ENCODE measurements around the gene ALK.
"Not testable (repeated sequence)": the region's sequence is repeated elsewhere in the genome, so short reads cannot be mapped to it uniquely, and the experiment has no call there.

ALK gene

DNA sequence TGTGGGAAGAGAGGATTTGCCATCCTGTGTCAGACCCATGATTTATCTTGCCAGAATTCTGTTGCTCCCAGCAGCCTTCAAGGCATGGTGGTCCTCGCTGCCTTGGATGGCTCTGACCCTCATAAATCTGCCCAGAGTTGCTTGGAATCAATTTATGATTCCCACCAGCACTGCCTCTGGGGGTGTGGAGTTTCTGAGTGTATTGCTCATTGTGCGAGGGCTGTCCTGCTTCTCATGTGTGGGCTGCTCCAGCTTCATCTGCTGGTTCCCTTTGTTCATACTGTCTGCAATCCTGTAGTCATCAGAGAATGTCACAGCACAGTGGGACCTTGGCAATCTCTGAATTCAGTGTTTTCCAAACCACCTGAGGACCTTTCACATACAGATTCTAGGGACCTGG, 666.4 kb downstream of the ALK start:
- DNase-seq: no peak

DNA sequence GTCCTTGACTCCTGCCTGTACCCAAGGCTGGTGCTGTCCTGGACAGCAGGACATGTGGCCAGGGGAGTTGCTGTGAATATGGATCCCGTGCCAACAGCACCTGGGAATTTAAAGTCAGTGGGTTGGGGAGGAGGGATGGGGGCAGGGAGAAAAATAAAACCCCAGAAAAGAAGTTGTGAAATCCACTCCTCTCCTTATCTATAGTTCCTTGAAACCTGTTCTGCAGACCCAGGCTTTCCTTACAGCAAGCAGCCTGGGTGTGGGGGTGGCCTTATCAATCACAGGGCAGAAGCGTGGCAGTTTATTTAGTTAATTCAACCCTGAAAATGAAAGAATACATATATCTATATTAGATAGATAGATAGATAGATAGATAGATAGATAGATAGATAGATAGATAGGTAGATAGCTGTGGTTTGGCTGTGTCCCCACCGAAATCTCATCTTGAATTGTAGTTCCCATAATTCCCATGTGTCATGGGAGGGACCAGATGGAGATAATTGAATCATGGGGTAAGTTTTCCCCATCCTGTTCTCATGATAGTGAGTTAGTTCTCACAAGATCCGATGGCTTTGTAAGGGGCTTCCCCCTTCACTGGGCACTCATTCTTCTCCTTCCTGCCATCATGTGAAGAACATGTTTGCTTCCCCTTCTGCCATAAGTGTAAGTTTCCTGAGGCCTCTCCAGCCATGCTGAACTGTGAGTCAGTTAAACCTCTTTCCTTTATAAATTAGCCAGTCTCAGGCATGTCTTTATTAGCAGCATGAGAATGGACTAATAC, 667.7 kb downstream of the ALK start:
- DNase-seq: not testable (repeated sequence)

DNA sequence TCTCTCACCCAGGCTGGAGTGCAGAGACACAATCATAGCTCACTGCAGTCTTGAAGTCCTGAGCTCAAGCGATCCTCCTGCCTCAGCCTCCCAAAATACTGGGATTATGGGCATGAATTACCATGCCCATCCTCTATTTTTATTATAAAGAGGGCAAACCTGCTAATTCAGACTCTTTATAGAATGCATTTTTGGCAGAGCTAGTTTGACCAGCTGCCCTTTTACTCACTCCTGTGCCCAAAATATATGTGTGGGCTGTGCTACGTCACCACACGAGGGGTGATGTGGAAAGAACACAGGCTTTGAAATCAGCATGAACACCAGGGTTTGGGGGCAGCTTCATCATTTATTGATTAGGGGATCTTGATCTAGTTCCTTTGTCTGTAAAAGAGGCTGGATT, 668.4 kb downstream of the ALK start:
- no peak for DNase-seq

DNA sequence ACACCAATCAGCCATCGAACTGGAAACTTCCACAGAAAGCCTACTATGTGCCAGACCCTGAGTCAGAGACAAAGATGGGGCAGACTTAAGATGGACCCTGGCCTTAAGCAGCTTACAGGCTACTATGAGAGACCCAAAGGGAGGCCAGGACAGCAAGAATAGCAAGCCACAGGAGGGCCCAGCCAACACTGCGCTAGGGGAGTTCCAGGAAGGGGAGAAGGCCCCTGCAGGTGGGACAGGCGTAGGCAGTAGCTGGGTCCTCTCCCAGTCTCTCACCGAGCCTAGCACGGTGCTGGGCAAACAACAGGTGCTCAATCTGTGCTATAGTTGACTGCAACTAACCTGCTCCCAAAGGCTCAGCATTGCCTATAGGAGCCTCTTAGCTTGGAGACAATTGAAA, 670.0 kb downstream of the ALK start:
- no peak for DNase-seq

GRCh38 chr2:29250977-29251376, 670.4 kb downstream of the ALK start:
- DNase-seq: no peak

DNA sequence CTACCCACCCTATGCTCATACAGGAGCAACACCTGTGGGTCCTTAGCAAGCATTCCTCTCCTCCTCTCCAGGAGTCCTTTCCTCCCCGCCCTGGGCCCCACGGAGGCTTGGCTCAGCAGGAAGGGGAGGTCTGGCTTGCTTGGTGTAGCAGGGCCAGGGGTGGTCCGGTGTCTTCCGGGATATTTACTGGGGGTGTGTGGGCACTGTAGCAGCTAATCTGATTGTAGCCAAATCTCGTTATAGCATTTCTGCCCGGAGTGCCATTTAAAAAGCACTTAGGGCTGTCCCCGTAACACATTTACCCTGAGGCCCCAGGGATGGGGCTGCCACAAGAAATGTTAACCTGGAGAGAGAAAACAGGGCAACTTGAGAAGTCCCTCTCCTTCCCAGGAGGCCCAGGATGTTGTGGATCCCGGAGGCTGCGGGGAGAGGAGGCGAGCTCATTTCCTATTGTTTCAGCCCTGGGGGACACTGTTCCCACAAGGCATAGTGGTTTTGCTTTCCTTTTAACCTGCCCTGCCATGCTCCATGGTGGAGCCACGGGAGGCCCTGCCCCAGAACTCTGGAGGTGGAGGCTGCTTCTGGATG, 671.6 kb downstream of the ALK start:
- no peak for DNase-seq

GRCh38 chr2:29247336-29247914, 674.0 kb downstream of the ALK start:
- DNase-seq: no peak

DNA sequence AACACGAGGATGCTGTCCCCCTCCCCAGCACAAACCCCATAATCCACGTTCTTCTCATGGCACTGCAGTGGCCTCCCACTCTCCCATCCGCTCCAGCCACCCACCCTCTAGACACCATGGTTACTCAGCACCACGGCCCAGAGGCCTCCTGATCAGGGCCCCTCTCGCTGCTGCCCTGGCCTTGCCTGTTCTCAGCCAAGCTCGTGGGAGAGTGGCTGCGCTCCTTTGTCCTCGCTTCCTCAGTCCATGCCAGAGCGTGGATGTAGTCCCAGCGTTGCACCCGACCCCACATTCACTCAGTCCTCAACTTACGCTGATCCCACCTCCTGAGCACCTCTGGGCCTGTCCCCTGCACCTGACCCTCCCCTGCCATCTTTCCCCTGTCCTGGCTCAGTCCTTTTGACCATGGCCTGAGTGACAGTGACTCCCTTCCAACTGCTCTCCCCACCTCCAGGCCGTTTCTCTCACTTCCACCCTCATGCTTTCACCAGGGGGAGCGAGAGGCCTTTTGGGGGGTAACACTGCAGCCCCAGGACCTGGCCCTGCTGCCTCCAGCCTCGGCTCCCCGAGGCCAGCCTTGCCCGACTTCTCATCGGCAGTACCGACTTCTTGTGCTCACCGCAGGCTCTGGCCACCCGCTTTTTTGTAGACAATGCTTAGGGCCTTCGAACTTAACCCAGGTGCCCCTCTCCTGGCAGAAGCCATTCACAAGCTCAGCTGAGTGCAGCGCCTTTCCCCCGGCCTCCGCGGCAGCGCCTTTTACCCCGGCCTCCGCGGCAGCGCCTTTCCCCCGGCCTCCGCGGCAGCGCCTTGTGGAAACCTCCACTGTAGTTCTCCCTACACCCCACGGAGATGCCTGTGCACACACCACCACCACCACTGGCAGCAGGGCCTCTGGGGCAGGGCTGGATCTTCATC, 674.7 kb downstream of the ALK start:
- no peak for DNase-seq

DNA sequence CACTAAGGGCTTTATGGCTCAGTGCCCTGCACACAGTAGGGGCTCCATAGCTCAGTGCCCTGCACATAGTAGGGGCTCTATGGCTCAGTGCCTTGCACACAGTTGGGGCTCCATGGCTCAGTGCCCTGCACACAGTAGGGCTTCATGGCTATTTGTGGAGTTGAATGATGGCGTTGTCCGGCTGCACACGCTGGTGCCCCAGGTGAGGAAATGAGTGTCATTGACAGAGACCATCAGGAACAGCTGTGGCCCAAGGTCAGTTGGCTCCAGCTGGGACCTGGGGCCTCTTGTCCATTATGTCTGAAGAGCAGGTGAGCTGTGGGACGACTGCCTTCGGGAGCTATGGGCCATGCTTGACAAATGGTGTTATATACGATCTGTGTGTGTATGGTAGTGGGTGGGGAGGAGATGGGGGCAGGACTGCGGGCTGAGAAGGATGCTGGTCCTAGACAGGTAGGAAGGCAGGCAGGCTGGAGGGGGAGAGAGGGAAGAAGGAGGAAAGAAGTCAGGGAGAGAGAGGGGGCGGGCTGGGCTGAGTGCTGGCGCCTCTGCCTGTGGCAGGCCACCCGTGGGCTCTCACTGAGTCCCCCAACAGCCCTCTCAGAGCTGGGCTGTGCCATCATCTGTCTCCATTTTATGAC, 675.5 kb downstream of the ALK start:
- no peak for DNase-seq

DNA sequence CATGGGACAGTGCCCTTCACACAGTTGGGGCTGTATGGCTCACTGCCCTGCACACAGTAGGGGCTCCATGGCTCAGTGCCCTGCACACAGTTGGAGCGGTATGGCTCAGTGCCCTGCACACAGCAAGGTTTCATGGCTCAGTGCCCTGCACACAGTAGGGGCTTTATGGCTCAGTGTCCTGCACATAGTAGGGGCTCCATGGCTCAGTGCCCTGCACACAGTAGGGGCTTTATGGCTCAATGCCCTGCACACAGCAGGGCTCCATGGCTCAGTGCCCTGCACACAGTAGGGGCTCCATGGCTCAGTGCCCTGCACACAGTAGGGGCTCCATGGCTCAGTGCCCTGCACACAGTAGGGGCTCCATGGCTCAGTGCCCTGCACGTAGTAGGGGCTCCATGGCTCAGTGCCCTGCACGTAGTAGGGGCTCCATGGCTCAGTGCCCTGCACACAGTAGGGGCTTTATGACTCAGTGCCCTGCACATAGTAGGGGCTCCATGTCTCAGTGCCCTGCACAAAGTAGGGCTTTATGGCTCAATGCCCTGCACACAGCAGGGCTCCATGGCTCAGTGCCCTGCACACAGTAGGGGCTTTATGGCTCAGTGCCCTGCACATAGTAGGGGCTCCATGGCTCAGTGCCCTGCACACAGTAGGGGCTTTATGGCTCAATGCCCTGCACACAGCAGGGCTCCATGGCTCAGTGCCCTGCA, 676.2 kb downstream of the ALK start:
- DNase-seq: not testable (repeated sequence)

- no peak for DNase-seq
Observed at GRCh38 chr2:29242621-29243375, 678.6 kb downstream of the ALK start.

GRCh38 chr2:29241955-29242565, 679.3 kb downstream of the ALK start:
- no peak for DNase-seq

DNA sequence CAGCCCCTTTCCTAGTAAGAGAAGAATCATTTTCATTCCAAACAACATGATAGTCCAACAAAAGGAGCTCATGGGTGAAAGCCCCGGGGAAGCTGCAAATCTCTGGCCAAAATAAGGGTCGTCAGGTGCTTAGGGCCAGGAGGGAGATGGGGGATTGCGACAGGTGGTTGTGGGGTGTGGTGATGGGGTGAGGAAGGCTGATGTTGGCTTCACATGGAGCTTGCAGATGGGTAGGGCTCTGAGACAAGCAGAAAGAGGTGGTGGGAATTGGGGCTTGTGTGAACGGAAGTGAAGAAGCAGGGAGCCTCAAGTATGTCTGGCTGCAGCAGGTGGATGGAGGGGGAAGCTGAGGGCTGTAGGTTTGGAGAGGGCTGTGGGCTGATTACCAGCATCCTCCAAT, 680.0 kb downstream of the ALK start:
- no peak for DNase-seq

DNA sequence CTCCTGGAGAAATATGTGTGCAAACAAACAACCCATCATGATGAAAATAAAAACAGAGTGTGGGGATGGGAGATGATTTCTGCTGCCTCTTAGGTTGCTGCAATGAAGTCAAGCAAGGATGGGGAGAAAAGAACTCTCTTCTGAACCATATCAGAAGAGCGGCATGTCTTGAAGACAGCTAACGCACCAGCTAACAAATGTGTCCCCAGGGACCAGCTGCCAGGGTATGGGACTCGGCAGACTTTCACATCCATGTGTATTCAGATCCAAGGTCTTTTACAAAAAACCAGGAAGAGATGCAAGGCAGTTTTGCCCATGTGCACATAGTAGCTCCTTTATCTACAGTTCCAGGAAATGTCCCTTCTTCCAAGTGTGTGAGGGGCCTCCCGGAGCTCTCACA, 680.8 kb downstream of the ALK start:
- peak; percentile 26 for DNase-seq

GRCh38 chr2:29239209-29239960, 682.0 kb downstream of the ALK start:
- no peak for DNase-seq

GRCh38 chr2:29238497-29238896, 682.9 kb downstream of the ALK start:
- DNase-seq: peak; percentile 8

DNA sequence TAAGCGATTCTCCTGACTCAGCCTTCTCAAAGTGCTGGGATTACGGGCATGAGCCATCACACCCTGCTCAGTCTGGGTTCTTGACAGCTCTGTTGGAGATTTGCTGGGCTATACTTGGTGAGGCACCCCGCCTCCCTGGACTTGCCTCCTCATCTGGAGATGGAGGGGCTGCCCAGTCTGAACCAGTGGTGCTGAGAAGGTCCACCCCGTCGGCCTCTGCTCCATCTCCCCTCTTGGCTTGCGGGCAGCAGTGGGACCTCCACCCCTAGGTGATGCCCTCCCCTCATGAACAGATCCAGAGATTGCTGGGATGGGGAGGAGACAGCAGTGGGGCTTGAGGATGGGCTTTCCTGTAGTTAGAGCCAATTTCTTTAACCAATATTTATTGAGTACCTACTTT, 685.3 kb downstream of the ALK start:
- DNase-seq: no peak

- no peak for DNase-seq
Observed at GRCh38 chr2:29235411-29235810, 686.0 kb downstream of the ALK start.

DNA sequence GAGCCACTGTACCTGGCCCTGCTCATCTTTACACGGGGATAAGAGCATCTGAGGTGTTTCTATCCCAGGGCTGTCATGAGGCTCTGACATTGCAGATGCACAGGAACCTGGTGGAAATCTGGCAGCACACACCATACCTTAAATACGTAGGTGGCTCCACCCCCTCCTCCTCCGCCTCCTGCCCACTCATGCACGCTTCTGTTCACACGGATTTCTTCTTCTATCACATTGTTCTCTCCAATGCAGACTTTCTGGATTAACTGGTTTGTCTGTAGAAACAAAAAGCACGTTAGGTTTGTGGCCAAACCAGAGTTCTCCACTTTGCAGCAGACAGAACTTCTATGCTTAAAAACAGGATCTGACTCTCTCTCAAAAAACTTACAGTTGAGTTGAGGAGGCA, 688.0 kb downstream of the ALK start:
- no peak for DNase-seq

- no peak for DNase-seq
Observed at GRCh38 chr2:29232041-29232440, 689.3 kb downstream of the ALK start.

All from NCI-H2171 treated with DMSO at 0.1 percent for 48 hours (cell line).